HEK293T (cell line): Measurements from ENCODE around the gene SH3RF1.

ENCODE experiments used
- HDGF ChIP-seq: fragments of 450-650 bp; IDR thresholded peaks from 2 replicates; pipeline ENCODE4 v1.6.1; 2017; ENCODE audit warnings: antibody characterized with exemption, borderline replicate concordance
- SP1 ChIP-seq: fragments of 450-650 bp; IDR thresholded peaks from 2 replicates; pipeline ENCODE4 v1.6.1; 2017

DNA sequence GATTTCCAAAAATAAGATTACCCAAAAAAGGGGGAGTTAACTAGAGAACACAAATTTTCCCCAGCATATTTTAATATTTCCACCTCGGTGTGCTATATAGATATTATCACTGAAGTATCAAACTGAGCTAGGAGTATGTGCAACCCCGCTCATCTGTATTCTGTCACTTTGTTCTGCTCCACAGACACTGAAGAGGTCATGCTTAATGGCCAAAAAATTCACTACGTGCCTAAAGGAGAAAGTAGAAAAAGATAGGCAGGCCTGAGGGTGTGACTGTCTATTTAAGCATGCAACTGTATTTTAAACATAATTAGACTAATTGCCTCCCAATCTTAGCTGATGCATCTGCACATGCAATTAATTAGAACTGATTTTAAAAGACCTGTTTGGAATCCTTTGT, 24.5 kb downstream of the SH3RF1 start:
- TF ChIP-seq HDGF (no peak), SP1 (no peak)
